ENCODE measurements around the gene MAML1.

DNA sequence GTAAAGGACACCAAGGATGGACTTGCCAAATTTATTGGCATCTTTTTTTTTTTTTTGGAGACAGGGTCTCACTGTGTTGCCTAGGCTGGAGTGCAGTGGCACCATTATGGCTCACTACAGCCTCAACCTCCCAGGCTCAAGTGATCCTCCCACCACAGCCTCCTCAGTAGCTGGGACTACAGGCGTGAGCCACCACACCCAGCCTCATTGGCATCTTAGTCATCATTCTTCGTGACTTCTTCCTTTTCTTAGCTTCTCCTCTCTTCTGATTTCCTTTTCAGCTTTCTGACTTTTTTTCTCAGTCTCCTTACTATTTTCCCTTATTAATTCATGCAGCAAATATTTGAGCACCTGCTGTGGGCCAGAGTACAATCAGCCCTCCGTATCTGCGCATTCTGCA, 6.1 kb downstream of the MAML1 start:
- TF ChIP-seq CHD2 (IDR thresholded peaks at IDR 0.05; ENCODE audit: low read length, partially characterized antibody): no peak
- TF ChIP-seq TAF1 (IDR thresholded peaks at IDR 0.05; ENCODE audit: borderline replicate concordance, low read depth, low read length): no peak
- TF ChIP-seq, protein P1, sequence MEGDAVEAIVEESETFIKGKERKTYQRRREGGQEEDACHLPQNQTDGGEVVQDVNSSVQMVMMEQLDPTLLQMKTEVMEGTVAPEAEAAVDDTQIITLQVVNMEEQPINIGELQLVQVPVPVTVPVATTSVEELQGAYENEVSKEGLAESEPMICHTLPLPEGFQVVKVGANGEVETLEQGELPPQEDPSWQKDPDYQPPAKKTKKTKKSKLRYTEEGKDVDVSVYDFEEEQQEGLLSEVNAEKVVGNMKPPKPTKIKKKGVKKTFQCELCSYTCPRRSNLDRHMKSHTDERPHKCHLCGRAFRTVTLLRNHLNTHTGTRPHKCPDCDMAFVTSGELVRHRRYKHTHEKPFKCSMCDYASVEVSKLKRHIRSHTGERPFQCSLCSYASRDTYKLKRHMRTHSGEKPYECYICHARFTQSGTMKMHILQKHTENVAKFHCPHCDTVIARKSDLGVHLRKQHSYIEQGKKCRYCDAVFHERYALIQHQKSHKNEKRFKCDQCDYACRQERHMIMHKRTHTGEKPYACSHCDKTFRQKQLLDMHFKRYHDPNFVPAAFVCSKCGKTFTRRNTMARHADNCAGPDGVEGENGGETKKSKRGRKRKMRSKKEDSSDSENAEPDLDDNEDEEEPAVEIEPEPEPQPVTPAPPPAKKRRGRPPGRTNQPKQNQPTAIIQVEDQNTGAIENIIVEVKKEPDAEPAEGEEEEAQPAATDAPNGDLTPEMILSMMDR (IDR thresholded peaks at IDR 0.05): no peak
- TF ChIP-seq NFIC (IDR thresholded peaks at IDR 0.05; ENCODE audit: borderline replicate concordance): no peak
- TF ChIP-seq RAD21 (IDR thresholded peaks at IDR 0.05; ENCODE audit: low read length): no peak
- TF ChIP-seq FOXM1 (IDR thresholded peaks at IDR 0.05; ENCODE audit: low read depth): no peak
- no peak for TF ChIP-seq FOXJ3 (CRISPR knock-in tag; IDR thresholded peaks at IDR 0.05)
- no peak for TF ChIP-seq YY1 (IDR thresholded peaks at IDR 0.05; ENCODE audit: low read depth)

Measured in SK-N-SH (cell line).